Esophagus muscularis mucosa (tissue), 4 donors: ENCODE data around the gene DDX18. TPM values are rescaled to one million over a fixed set of nuclear protein-coding genes. Genes with fewer than 3 reads are reported as not detected.

Experiments
- DNase-seq: peaks from one replicate; pipeline ENCODE4 v3.0.0-alpha.2; 2017; ENCODE audit errors: extremely low spot score
- H3K27ac ChIP-seq, 4 donors: fragments of 200-600 bp; sonication (generic); replicated peaks in 1 of 4; 1 replicate in 3 of 4; 2 replicates in 1 of 4; pipeline ENCODE4 v1.5.1; 2016 to 2019; ENCODE audit warnings: mild to moderate bottlenecking in 1 of 4
- H3K27me3 ChIP-seq, 4 donors: fragments of 200-600 bp; sonication (generic); one replicate each; pipeline versions ENCODE4 v1.5.1 to v1.6.0; 2016 to 2019
- H3K36me3 ChIP-seq, 4 donors: fragments of 200-600 bp; sonication (generic); one replicate each; pipeline ENCODE4 v1.5.1; 2016 to 2019
- H3K4me1 ChIP-seq, 4 donors: fragments of 200-600 bp; sonication (generic); one replicate each; pipeline ENCODE4 v1.5.1; 2016 to 2019
- H3K4me3 ChIP-seq, 4 donors: fragments of 200-600 bp; sonication (generic); 1 replicate in 2 of 4; 2 replicates in 2 of 4; pipeline ENCODE4 v1.5.1; 2016 to 2019; ENCODE audit warnings: mild to moderate bottlenecking in 4 of 4, moderate library complexity in 1 of 4
- H3K9me3 ChIP-seq, 4 donors: fragments of 200-600 bp; sonication (generic); 1 replicate in 3 of 4; 2 replicates in 1 of 4; pipeline ENCODE4 v1.5.1; 2016 to 2019
- CTCF ChIP-seq, 3 experiments: fragments of 200-600 bp in 2 of 3; fragments of 450-650 bp in 1 of 3; sonication (generic) in 2 of 3; IDR thresholded peaks; one replicate each; pipeline ENCODE4 v1.5.1; 2017 to 2019; ENCODE audit warnings: antibody characterized with exemption in 3 of 3, mild to moderate bottlenecking in 2 of 3, moderate library complexity in 1 of 3
- EP300 ChIP-seq: sonication (generic); formaldehyde crosslinking; IDR thresholded peaks from one replicate; pipeline ENCODE4 v1.6.1; 2017; ENCODE audit warnings: antibody characterized with exemption
- POLR2A ChIP-seq: fragments of 450-650 bp; IDR thresholded peaks from one replicate; pipeline ENCODE4 v1.6.1; 2017; ENCODE audit warnings: antibody characterized with exemption, moderate library complexity, mild to moderate bottlenecking, low read depth
- POLR2AphosphoS5 ChIP-seq, 2 donors: sonication (generic); formaldehyde crosslinking; IDR thresholded peaks; one replicate each; pipeline ENCODE4 v1.6.1; 2017; ENCODE audit warnings: antibody characterized with exemption in 2 of 2
- whole genome bisulfite sequencing: methylation state at CpG from one replicate; pipeline ENCODE4 v1.1.5; 2018; 5-methylcytosine and 5-hydroxymethylcytosine counted together
- intact Hi-C: fragments of 100-400 bp; cut with DNase I; formaldehyde crosslinking; loops from one replicate; pipeline ENCODE4 v1.15.1; 2023
- total RNA-seq, 4 donors: library from RNA; depleted of rRNA; stranded (reverse); fragments of >200 nt; gene quantifications; one replicate each; pipeline versions ENCODE4 v1.1.0 to v1.2.1, GENCODE V29; 2016

The DDX18 gene
- total RNA-seq, 4 donors from 2014 or later: 29.2 to 44.5 (median 38.6) TPM

GRCh38 chr2:117858892-117859531 is 44.5 kb downstream of the DDX18 start:
- Histone ChIP-seq H3K9me3 (no peaks in the 10 kb centered on the region), H3K4me1 (peaks cover 0 to 10% (median 0%) of the 10 kb centered on the region in 4 donors), H3K4me3 (no peak overlapping the region), H3K36me3 (no peaks in the 10 kb centered on the region), H3K27me3 (peaks cover 0 to 33% (median 0%) of the 10 kb centered on the region in 4 donors), H3K27ac (no peak overlapping the region)
- no peak for DNase-seq
- 70% methylated on average over 2 of the region's 41 CpGs for WGBS
- intact Hi-C loops: no loop called here
- TF ChIP-seq POLR2AphosphoS5 (IDR thresholded peaks at IDR 0.05) (no peak), EP300 (no peak), CTCF (IDR thresholded peaks at IDR 0.05) (no peak), POLR2A (no peak)

GRCh38 chr2:117859532-117859911 is 45.0 kb downstream of the DDX18 start:
- TF ChIP-seq POLR2AphosphoS5 (IDR thresholded peaks at IDR 0.05): no peak
- no peak for TF ChIP-seq EP300
- TF ChIP-seq CTCF (IDR thresholded peaks at IDR 0.05): no peak
- TF ChIP-seq POLR2A: no peak
- H3K36me3 ChIP-seq: no peaks in the 10 kb centered on the region
- H3K9me3 ChIP-seq: no peaks in the 10 kb centered on the region
- no peak overlapping the region for H3K27ac ChIP-seq
- peaks cover 0 to 32% (median 0%) of the 10 kb centered on the region in 4 donors for H3K27me3 ChIP-seq
- WGBS: 83% methylated on average over 35 of the region's 44 CpGs
- H3K4me1 ChIP-seq: peaks cover 0 to 10% (median 0%) of the 10 kb centered on the region in 4 donors
- no peak for DNase-seq
- no peak overlapping the region for H3K4me3 ChIP-seq
- intact Hi-C loops: no loop called here

- intact Hi-C loops: no loop called here
- Histone ChIP-seq H3K9me3 (no peaks in the 10 kb centered on the region), H3K4me1 (peaks cover 0 to 10% (median 0%) of the 10 kb centered on the region in 4 donors), H3K27me3 (peaks cover 0 to 30% (median 0%) of the 10 kb centered on the region in 4 donors), H3K4me3 (peak overlapping the region in 1 of 4 donors; percentile 30), H3K36me3 (no peaks in the 10 kb centered on the region), H3K27ac (no peak overlapping the region)
- TF ChIP-seq CTCF (IDR thresholded peaks at IDR 0.05) (no peak), EP300 (no peak), POLR2AphosphoS5 (IDR thresholded peaks at IDR 0.05) (no peak), POLR2A (no peak)
- WGBS: 59% methylated on average over 51 of the region's 69 CpGs
- DNase-seq: no peak
These were observed 45.6 kb downstream of the DDX18 start for GRCh38 chr2:117859924-117860647.

- intact Hi-C loops: no loop called here
- Histone ChIP-seq H3K27ac (no peak overlapping the region), H3K36me3 (no peaks in the 10 kb centered on the region), H3K9me3 (no peaks in the 10 kb centered on the region), H3K27me3 (peaks cover 0 to 30% (median 0%) of the 10 kb centered on the region in 4 donors), H3K4me1 (peaks cover 0 to 10% (median 0%) of the 10 kb centered on the region in 4 donors), H3K4me3 (no peak overlapping the region)
- no peak for TF ChIP-seq POLR2AphosphoS5 (IDR thresholded peaks at IDR 0.05)
- no peak for TF ChIP-seq EP300
- no peak for TF ChIP-seq POLR2A
- TF ChIP-seq CTCF (IDR thresholded peaks at IDR 0.05): no peak
- no peak for DNase-seq
These were observed 48.0 kb downstream of the DDX18 start for GRCh38 chr2:117862459-117862858.
